Activated T-helper 2 cell treated with anti-CD3 and anti-CD28 coated beads, Interferon-gamma antibody, Interleukin-2, Interleukin-4, amounts not matched to agents 10 μg/mL and 5 μg/mL and 100 μg/mL, durations not matched to agents 14 hours and 24 hours and 36 hours (primary cell): Measurements from ENCODE around the gene CLEC5A. TPM values are rescaled to one million over a fixed set of nuclear protein-coding genes. Genes with fewer than 3 reads are reported as not detected.

Experiments used
- DNase-seq: peaks from one replicate; pipeline ENCODE4 v3.0.0; 2021; ENCODE audit warnings: low spot score
- H3K27ac Mint-ChIP-seq: one replicate; pipeline ENCODE4 v1.8.0; 2021; ENCODE audit warnings: mixed read lengths
- H3K27me3 Mint-ChIP-seq: one replicate; pipeline ENCODE4 v1.8.0; 2021; ENCODE audit warnings: low read depth, mixed read lengths
- H3K36me3 Mint-ChIP-seq: one replicate; pipeline ENCODE4 v1.8.0; 2021; ENCODE audit warnings: low read depth, mixed read lengths
- H3K4me1 Mint-ChIP-seq: one replicate; pipeline ENCODE4 v1.8.0; 2021; ENCODE audit warnings: low read depth, mixed read lengths
- H3K4me3 Mint-ChIP-seq: one replicate; pipeline ENCODE4 v1.8.0; 2021; ENCODE audit warnings: low read depth, mild to moderate bottlenecking, moderate library complexity, mixed read lengths
- H3K9me3 Mint-ChIP-seq: one replicate; pipeline ENCODE4 v1.8.0; 2021; ENCODE audit warnings: mixed read lengths
- intact Hi-C: fragments of 100-400 bp; cut with micrococcal nuclease; formaldehyde crosslinking; loops from one replicate; pipeline ENCODE4 v1.15.1; 2023
- total RNA-seq: library from RNA; stranded (reverse); gene quantifications from 2 replicates; pipeline ENCODE4 v1.2.3, GENCODE V29; 2022

Gene CLEC5A
- total RNA-seq, 1 donor from 2014 or later: not detected

GRCh38 chr7:141974831-141975230 is 28.1 kb upstream of the CLEC5A start:
- Mint-ChIP-seq H3K27me3 (no peaks in the 10 kb centered on the region), H3K36me3 (no peaks in the 10 kb centered on the region), H3K4me3 (no peak overlapping the region), H3K9me3 (no peaks in the 10 kb centered on the region), H3K27ac (no peak overlapping the region), H3K4me1 (peaks cover 7% of the 10 kb centered on the region)
- intact Hi-C loops: no loop called here
- no peak for DNase-seq

- Mint-ChIP-seq H3K4me3 (no peak within 1 kb of the TSS), H3K27me3 (no peaks in the 10 kb centered on the region), H3K4me1 (peaks cover 7% of the 10 kb centered on the region), H3K9me3 (no peaks in the 10 kb centered on the region), H3K27ac (no peak within 1 kb of the TSS), H3K36me3 (no peaks in the 10 kb centered on the region)
- DNase-seq: no peak
- intact Hi-C loops: no loop called here
Measured at GRCh38 chr7:141973673-141974072, 26.9 kb upstream of the CLEC5A start, which contains the start of gene TAS2R38. Gene TAS2R38, minus strand, starts transcription at chr7:141973773. Its CDS starts 84 bp downstream, at chr7:141973689.

- Mint-ChIP-seq H3K36me3 (no peaks in the 10 kb centered on the region), H3K9me3 (no peaks in the 10 kb centered on the region), H3K27ac (no peak overlapping the region), H3K4me3 (no peak overlapping the region), H3K27me3 (no peaks in the 10 kb centered on the region), H3K4me1 (no peaks in the 10 kb centered on the region)
- intact Hi-C loops: no loop called here
- DNase-seq: no peak
Measured at GRCh38 chr7:141960687-141961422, 14.1 kb upstream of the CLEC5A start.

GRCh38 chr7:141956084-141956483 is 9.3 kb upstream of the CLEC5A start:
- H3K36me3 Mint-ChIP-seq: no peaks in the 10 kb centered on the region
- no peak for DNase-seq
- no peak overlapping the region for H3K27ac Mint-ChIP-seq
- H3K9me3 Mint-ChIP-seq: no peaks in the 10 kb centered on the region
- intact Hi-C loops: no loop called here
- no peaks in the 10 kb centered on the region for H3K27me3 Mint-ChIP-seq
- no peaks in the 10 kb centered on the region for H3K4me1 Mint-ChIP-seq
- no peak overlapping the region for H3K4me3 Mint-ChIP-seq

GRCh38 chr7:141954334-141954733 is 7.6 kb upstream of the CLEC5A start:
- intact Hi-C loops: no loop called here
- H3K4me1 Mint-ChIP-seq: no peaks in the 10 kb centered on the region
- DNase-seq: no peak
- H3K27ac Mint-ChIP-seq: no peak overlapping the region
- H3K4me3 Mint-ChIP-seq: no peak overlapping the region
- no peaks in the 10 kb centered on the region for H3K9me3 Mint-ChIP-seq
- no peaks in the 10 kb centered on the region for H3K36me3 Mint-ChIP-seq
- no peaks in the 10 kb centered on the region for H3K27me3 Mint-ChIP-seq

GRCh38 chr7:141952461-141952860 is 5.7 kb upstream of the CLEC5A start:
- Mint-ChIP-seq H3K4me3 (no peak overlapping the region), H3K27ac (no peak overlapping the region), H3K27me3 (no peaks in the 10 kb centered on the region), H3K36me3 (no peaks in the 10 kb centered on the region), H3K4me1 (no peaks in the 10 kb centered on the region), H3K9me3 (no peaks in the 10 kb centered on the region)
- no peak for DNase-seq
- intact Hi-C loops: no loop called here

- intact Hi-C loops: no loop called here
- Mint-ChIP-seq H3K9me3 (no peaks in the 10 kb centered on the region), H3K4me3 (no peak overlapping the region), H3K36me3 (no peaks in the 10 kb centered on the region), H3K27ac (no peak overlapping the region), H3K27me3 (no peaks in the 10 kb centered on the region), H3K4me1 (no peaks in the 10 kb centered on the region)
- DNase-seq: no peak
Measured at GRCh38 chr7:141950806-141951205, 4.0 kb upstream of the CLEC5A start.

GRCh38 chr7:141949911-141950310 is 3.1 kb upstream of the CLEC5A start:
- no peak for DNase-seq
- no peaks in the 10 kb centered on the region for H3K9me3 Mint-ChIP-seq
- no peak overlapping the region for H3K4me3 Mint-ChIP-seq
- intact Hi-C loops: no loop called here
- no peak overlapping the region for H3K27ac Mint-ChIP-seq
- no peaks in the 10 kb centered on the region for H3K4me1 Mint-ChIP-seq
- no peaks in the 10 kb centered on the region for H3K27me3 Mint-ChIP-seq
- H3K36me3 Mint-ChIP-seq: no peaks in the 10 kb centered on the region

- Mint-ChIP-seq H3K9me3 (no peaks in the 10 kb centered on the region), H3K27ac (no peak overlapping the region), H3K27me3 (no peaks in the 10 kb centered on the region), H3K36me3 (no peaks in the 10 kb centered on the region), H3K4me3 (no peak overlapping the region), H3K4me1 (no peaks in the 10 kb centered on the region)
- intact Hi-C loops: no loop called here
- no peak for DNase-seq
Measured at GRCh38 chr7:141949451-141949850, 2.7 kb upstream of the CLEC5A start.

GRCh38 chr7:141949021-141949420 is 2.2 kb upstream of the CLEC5A start:
- intact Hi-C loops: no loop called here
- Mint-ChIP-seq H3K4me3 (no peak overlapping the region), H3K27ac (no peak overlapping the region), H3K27me3 (no peaks in the 10 kb centered on the region), H3K4me1 (no peaks in the 10 kb centered on the region), H3K36me3 (no peaks in the 10 kb centered on the region), H3K9me3 (no peaks in the 10 kb centered on the region)
- no peak for DNase-seq

- intact Hi-C loops: no loop called here
- H3K4me3 Mint-ChIP-seq: no peak overlapping the region
- DNase-seq: no peak
- H3K27ac Mint-ChIP-seq: no peak overlapping the region
- H3K9me3 Mint-ChIP-seq: peaks cover 11% of the 10 kb centered on the region
- H3K27me3 Mint-ChIP-seq: no peaks in the 10 kb centered on the region
- no peaks in the 10 kb centered on the region for H3K36me3 Mint-ChIP-seq
- no peaks in the 10 kb centered on the region for H3K4me1 Mint-ChIP-seq
Measured at GRCh38 chr7:141945356-141945755, 1.4 kb downstream of the CLEC5A start.

- Mint-ChIP-seq H3K4me1 (no peaks in the 10 kb centered on the region), H3K4me3 (no peak overlapping the region), H3K27me3 (no peaks in the 10 kb centered on the region), H3K36me3 (no peaks in the 10 kb centered on the region), H3K27ac (no peak overlapping the region), H3K9me3 (peaks cover 16% of the 10 kb centered on the region)
- intact Hi-C loops: no loop called here
- no peak for DNase-seq
Measured at GRCh38 chr7:141944811-141945210, 2.0 kb downstream of the CLEC5A start.

GRCh38 chr7:141943846-141944245 is 2.9 kb downstream of the CLEC5A start:
- Mint-ChIP-seq H3K4me1 (no peaks in the 10 kb centered on the region), H3K4me3 (no peak overlapping the region), H3K27ac (no peak overlapping the region), H3K36me3 (no peaks in the 10 kb centered on the region), H3K27me3 (no peaks in the 10 kb centered on the region), H3K9me3 (peaks cover 22% of the 10 kb centered on the region)
- no peak for DNase-seq
- intact Hi-C loops: no loop called here

- H3K27ac Mint-ChIP-seq: no peak overlapping the region
- DNase-seq: no peak
- intact Hi-C loops: no loop called here
- H3K4me1 Mint-ChIP-seq: no peaks in the 10 kb centered on the region
- peaks cover 26% of the 10 kb centered on the region for H3K9me3 Mint-ChIP-seq
- no peaks in the 10 kb centered on the region for H3K27me3 Mint-ChIP-seq
- no peaks in the 10 kb centered on the region for H3K36me3 Mint-ChIP-seq
- no peak overlapping the region for H3K4me3 Mint-ChIP-seq
Measured at GRCh38 chr7:141941075-141941474, 5.7 kb downstream of the CLEC5A start.
